Sciatic nerve (tissue), 2 donors: ENCODE data around the gene SLC25A36. TPM values are rescaled to one million over a fixed set of nuclear protein-coding genes. Genes with fewer than 3 reads are reported as not detected.
"Not testable (repeated sequence)": the region's sequence is repeated elsewhere in the genome, so short reads cannot be mapped to it uniquely, and the experiment has no call there.

Experiments
- ATAC-seq: fragments of 200-7000 bp; cut with Tn5 transposase; one replicate; pipeline ENCODE4 v1.9.1; 2020; ENCODE audit warnings: mild to moderate bottlenecking, moderate library complexity
- DNase-seq: peaks from one replicate; pipeline ENCODE4 v3.0.0-alpha.2; 2020; ENCODE audit warnings: low spot score
- intact Hi-C: fragments of 100-400 bp; cut with DNase I; formaldehyde crosslinking; loops from one replicate; pipeline ENCODE4 v1.14.2; 2022
- total RNA-seq: library from RNA; stranded (reverse); fragmentation: NEBNext Ultra II Directional; extraction: Animal tissue kit (Norgen Biotek cat#: 25700); gene quantifications from one replicate; pipeline ENCODE4 v1.2.1, GENCODE V29; 2021
- donor health status: DM: no; HTN: no; CAD: no.
- donor health status: DM: no; HTN: no; CAD: no.

The SLC25A36 gene
- total RNA-seq, 1 donor from 2014 or later: 96.6 TPM

DNA sequence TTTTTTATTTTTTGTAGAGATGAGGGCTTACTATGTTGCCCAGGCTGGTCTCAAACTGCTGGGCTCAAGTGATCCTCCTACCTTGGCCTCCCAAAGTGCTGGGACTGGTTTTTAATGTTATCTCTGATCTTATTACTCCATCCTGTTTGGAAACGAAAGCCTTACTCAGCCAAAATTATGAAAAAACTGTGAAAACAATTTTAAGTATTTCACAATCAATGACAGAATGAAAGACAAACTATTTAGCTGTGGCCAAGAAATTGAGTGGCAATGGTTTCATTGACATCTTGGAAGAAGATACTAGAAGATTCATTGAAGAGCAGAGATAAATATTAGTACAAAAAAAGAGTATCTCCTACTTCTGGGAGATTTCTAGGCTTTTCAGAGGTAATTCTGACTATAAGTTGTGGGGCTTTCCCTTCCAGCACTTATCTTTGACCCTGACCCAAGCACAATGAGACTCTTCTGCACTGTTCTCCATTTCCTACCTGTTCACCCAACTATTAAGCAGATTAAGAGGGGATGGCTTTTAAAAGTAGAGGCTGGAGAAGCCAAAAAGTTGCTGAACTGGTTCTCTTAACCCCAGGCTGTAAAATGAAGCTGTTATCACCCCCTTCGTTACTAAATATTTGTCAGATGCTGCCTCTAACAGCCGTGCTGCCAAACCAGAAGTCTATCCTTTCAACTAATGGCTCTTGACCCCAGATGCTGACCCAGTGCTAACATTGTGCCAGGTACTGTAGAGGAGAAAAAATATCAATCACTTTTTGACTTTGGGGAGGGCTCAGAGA lies 14.2 kb upstream of the SLC25A36 start:
- intact Hi-C loops: no loop called here
- ATAC-seq: no peak

DNA sequence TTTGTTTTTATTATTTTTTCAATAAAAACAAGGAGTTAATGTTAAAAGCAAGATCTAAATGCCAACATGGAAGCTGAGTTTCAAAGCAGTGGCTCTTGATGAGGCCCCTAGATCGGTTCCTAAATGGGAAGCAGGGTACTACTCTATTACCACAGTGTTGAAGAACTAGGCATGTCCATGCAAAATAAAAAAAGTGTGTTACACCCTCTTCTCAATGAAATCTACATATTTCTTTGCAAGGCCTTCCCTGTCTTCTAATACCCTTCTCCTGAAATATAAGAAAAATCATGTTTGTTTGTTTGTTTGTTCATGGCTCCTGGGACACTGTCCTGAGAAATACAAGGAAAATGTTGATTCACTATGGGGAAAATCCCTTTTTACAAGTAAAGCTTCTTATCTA lies 12.2 kb upstream of the SLC25A36 start:
- intact Hi-C loops: no loop called here
- DNase-seq (no peak), ATAC-seq (no peak)

More for the DNA sequence above, 14.2 kb upstream of the SLC25A36 start:
- no peak for DNase-seq

DNA sequence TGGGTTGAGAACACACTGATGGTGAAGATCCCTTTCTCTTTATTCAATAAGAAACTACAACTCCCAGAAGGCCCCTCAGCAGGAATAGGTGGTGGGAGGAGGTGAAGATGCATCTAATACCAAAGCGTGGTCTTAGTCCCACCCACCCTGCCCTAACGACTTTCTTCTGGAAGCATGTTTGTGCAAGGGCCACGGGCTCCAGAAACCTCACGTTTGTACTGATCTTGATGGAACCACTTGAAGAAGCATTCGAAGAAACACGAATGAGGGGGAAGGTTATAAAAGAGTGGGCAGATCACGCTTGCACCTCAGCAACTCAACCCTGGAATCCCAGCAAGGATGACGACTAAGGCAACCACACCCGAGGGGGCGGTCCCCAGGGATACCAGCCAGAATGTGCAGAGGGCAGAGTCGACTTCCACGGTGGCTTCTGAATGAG lies 10.6 kb upstream of the SLC25A36 start:
- intact Hi-C loops: no loop called here
- ATAC-seq: no peak
- DNase-seq: no peak

DNA sequence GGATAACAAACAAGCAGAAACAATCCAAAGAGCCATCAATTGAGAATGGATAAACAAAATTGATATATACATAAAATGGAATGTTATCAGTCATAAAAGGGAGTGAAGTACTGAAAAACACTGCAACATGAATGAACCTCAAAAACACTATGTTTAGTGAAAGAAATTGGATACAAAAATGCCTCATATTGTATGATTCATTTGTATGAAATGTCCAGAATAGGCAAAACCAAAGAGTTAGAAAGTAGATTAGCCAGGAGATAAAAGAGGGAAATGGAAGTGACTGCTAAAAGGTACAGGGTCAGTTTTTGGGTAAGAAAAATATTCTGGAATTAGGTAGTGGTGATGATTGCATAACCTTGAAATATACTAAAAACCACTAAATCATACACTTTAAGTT lies 9.8 kb upstream of the SLC25A36 start:
- intact Hi-C loops: no loop called here
- no peak for ATAC-seq

DNA sequence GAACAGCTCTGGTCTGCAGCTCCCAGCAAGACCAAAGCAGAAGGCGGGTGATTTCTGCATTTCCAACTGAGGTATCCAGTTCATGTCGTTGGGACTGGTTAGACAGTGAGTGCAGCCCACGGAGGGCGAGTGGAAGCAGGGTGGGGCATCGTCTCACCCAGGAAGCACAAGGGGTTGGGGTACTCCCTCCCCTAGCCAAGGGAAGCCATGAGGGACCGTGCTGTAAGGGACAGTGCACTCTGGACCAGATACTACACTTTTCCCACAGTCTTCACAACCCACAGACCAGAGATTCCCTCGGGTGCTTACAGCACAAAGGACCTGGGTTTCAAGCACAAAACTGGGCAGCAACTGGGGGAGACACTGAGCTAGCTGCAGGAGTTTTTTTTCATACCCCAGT lies 8.5 kb upstream of the SLC25A36 start:
- intact Hi-C loops: no loop called here
- DNase-seq (no peak), ATAC-seq (no peak)

More for the DNA sequence above, 9.8 kb upstream of the SLC25A36 start:
- DNase-seq: no peak

DNA sequence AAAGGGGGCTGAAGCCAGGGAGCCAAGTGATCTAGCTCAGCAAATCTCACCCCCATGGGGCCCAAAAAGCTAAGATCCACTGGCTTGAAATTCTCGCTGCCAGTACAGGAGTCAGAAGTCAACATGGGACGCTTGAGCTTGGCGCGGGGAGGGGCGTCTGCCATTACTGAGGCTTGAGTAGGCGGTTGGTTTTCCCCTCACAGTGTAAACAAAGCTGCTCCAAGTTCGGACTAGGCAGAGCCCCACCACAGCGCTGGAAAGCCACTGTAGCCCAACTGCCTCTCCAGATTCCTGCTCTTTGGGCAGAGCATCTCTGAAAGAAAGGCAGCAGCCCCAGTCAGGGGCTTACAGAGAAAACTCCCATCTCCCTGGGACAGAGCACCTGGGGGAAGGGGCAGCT lies 8.1 kb upstream of the SLC25A36 start:
- intact Hi-C loops: no loop called here
- ATAC-seq (no peak), DNase-seq (no peak)

DNA sequence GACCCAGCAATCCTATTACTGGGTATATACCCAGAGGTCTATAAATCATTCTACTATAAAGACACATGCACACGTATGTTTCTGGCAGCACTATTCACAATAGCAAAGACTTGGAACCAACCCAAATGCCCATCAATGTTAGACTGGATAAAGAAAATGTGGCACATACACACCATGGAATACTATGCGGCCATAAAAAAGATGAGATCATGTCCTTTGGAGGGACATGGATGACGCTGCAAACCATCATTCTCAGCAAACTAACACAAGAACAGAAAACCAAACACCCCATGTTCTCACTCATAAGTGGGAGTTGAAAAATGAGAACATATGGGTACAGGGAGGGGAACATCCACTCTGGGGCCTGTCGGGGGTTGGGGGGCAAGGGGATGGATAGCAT lies 2.3 kb upstream of the SLC25A36 start:
- DNase-seq, ATAC-seq, intact Hi-C loops: not testable (repeated sequence)

DNA sequence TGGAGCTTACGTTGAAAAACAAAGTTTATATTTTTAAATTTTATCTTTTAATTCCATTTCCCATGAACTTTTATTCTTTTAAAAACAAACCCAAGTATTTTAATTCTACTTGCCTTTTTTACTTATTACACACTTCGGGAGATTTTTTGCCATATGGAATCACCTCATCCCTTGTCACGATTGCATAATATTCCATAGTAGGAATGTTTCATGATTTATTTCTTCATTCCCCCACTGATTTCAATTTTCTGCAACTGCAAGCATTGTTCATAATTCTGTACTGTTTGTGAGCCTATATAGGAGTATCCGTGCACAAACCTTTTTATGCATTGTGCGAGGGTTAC lies 574 bp upstream of the SLC25A36 start:
- ATAC-seq (no peak), DNase-seq (no peak)
- intact Hi-C loops: no loop called here

DNA sequence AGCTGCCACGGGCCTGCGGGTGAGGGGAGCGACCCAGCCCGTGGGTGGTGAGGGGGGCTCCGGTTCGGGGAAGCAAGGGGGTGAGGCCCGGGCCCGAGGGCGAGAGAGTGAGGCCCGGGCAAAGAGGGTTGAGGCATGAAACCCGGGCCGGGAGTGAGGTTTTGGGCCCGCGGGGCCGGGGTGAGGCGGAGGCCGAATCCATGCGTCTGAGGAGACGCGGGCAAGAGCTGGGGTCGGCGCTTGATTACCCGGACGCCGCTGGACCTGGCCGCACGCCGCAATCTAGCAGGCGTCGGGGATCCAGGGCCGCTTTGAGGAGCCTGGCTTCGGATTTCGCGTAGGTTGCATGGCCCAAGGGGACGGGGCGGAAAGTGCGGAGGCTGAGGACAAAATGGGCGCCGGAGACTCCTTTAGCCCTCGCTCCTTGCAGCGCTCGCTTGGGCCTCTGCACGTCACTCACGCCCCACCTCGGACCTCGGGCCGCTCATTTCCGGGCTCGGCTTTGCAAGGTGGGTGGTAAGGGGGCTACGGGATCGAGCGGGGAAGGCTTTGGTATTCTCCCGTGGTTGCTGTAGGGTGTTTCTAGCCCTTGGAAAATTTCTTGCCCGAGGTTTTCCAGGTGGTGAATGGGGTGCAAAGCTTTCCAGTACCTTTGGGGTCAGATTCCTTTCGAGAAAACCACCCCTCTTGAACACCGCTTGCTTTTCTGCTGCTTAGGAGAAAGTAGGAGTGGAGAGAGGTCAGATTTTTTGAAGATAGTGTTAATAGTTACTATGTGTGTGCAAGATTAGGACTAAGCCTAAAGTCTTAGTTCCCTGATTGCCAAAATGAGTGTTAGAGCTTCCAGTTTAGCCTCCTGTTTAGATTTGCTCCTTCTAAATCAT lies 827 bp downstream of the SLC25A36 start:
- DNase-seq (peak; percentile 75), ATAC-seq (peak; percentile 70)
- intact Hi-C loops: no loop called here

DNA sequence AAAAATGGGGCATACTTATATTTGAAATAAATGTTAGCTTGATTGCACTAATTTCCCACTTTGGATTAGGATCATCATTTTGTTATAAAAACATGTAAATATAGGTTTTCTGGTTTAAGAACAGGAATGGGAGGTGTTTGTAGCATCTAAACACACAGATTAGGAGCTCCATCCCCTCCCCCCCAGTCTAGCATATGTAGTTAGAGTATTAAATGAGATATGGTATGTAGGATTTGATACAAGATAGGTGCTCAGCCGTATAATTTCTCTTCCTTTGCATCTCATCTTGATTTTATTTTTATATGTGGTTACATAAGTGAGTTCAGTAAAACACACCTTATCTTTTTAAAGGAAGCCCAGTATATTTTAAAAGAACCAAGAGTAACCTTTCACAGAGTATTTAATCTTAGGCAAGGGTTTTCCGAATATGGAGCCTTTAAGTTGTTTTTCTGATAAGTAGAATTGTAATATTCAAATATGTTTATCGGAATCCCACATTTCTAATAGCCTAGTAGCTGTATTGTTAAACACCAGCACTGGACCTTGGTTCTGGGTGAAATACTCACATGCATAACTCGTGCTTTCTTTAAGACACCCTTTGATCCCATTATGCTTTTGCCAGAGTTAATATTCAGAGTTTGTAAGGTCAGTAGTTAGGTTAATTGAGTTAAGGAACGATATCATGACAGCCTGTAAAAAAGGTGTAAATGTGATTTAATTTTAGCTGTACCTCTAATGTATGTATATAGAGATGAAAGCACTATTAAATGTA lies 2.3 kb downstream of the SLC25A36 start:
- no peak for ATAC-seq
- no peak for DNase-seq
- intact Hi-C loops: no loop called here

DNA sequence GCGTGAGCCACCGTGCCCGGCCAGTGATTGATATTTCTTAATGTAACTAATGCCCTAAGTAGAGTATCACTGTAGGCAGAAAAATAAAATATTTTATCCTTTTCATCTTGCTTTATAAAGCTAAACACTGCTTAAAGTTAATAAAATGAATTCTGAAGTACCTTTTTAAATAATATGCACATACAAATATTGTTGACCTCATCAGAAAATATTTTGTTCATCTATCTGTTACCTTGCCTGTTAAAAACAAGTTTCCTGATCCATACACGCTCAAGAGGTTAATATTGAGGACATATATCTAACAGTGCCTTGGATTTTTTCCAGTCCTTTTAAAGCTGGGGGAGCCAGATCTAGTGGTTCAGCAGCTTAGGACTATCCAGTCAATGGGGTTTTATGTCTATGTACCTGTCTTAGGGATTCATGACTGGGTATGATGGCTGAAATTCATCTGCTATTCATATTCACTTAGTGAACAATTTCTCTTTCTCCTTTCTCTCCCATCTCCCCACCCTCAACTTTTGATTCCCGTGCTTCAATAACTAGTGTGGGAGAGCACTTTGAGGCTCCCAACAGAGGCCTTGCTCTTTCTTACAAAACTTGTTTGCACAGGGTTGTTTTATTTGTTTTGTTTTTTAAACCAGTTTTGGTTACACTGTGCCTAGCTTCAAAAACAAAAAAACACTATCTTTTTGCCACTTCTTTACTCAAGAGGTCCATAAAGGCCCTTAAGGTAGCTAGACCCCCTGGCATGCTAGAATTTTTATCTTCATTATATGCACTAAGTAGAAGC lies 7.0 kb downstream of the SLC25A36 start:
- no peak for DNase-seq
- intact Hi-C loops: no loop called here
- no peak for ATAC-seq

DNA sequence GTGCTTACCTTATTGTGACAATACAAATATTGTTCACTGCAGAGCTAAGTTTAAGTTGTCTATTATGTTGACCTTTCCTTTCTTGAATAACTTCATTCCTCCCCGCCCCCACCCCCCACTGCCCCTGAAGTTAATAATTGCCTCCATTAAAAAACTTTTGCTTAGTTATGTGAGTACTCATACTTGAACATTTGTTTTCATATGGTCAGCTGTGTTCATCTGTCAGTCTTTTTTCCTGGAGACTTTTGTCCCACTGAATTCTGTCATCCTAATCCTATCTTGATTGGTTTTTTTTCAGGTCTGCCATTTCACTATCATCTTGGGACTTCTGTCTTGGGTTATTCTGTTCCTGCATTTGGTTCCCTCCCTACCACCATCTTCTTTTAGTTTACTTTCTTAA lies 8.5 kb downstream of the SLC25A36 start:
- DNase-seq (no peak), ATAC-seq (no peak)
- intact Hi-C loops: no loop called here

DNA sequence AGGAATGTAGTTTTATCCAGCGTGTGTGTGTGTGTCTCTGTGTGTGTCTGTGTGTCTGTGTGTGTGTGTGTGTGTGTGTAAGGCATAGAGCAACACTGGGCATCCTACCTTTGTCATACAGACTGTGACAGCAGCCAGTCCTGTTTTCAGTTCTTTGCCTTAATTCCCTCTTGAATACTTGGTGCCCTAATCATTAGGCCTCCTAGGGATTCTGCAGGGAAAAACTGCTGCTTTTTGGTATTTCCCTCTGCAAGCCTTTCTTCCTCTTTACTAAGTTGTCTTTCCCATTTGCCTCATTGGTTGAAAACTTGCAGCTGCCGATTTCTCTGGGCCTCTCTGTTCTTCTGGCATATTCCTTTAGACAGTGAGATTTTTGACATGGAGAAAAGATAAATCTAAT lies 9.2 kb downstream of the SLC25A36 start:
- ATAC-seq (no peak), DNase-seq (no peak)
- intact Hi-C loops: no loop called here

DNA sequence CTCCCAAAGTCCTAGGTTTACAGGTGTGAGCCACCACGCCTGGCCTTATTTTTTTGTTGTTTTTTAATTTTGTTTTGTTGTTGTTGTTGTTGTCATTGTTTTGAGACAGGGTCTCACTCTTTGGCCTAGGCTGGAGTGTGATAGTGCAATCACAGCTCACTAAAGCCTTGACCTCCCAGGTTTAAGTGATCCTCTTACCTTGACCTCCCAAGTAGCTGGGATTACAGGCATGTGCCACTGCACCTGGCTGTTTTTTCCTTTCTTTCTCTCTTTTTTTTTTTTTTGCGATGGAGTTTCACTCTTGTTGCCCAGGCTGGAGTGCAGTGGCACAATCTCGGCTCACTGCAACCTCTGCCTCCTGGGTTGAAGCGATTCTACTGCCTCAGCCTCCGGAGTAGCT lies 10.1 kb downstream of the SLC25A36 start:
- intact Hi-C loops, ATAC-seq, DNase-seq: not testable (repeated sequence)

DNA sequence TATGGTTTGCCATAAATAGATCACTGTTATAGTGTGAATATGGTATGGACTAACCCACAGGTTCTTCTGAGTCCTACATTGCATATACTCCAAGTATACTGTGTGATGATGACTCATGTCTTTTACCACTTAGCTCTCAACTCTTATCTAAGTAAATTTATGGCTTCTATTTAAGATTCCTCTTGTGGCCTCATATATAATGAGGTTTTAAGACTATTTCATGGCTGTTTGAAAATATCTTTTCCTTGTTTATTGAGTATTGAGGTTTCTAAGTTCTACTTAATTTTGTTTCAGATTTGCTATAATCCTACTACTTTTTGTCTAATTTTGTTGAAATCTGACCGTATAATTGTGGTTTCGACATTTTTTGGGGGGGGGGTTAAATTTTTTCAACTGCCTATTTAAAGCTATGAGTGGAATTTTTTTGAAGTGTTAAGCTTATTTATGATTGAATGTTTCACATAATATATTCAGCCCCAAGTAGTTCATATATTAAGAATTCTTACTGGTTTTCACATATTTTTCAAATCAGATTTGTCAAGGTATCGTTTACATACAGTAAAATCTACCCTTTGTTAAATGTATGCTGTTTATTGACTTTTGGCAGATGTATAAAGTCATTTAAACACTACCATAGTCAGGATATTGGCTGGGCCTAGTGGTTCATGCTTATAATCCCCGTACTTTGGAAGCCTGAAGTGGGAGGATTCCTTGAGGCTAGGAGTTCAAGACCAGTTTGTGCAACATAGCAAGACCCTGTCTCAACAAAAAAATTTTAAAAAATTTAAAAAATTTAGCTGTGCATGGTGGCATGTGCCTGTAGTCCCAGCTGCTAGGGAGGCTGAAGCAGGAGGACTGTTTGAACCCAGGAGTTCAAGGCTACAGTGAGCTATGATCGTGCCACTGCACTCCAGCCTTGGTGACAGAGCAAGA lies 11.7 kb downstream of the SLC25A36 start:
- no peak for ATAC-seq
- DNase-seq: no peak
- intact Hi-C loops: no loop called here

DNA sequence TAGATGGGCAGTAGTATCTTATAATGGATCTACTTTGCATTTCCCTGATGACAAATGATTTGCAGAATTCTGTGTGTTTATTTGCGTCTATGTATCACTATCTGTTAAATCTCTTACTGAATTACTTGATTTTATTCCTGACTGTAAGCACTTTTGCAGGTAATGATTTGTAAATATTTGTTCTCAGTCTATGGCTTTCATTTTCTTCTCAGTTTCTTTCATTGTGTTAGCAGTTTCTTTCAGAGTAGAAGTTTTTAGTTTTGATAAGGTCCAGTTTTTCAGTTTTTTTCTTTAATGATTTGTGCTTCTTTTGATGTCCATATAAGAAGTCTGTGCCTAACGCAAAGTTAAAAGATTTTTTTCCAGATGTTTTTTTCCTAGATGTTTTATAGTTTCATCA lies 12.9 kb downstream of the SLC25A36 start:
- intact Hi-C loops: no loop called here
- no peak for DNase-seq
- no peak for ATAC-seq

DNA sequence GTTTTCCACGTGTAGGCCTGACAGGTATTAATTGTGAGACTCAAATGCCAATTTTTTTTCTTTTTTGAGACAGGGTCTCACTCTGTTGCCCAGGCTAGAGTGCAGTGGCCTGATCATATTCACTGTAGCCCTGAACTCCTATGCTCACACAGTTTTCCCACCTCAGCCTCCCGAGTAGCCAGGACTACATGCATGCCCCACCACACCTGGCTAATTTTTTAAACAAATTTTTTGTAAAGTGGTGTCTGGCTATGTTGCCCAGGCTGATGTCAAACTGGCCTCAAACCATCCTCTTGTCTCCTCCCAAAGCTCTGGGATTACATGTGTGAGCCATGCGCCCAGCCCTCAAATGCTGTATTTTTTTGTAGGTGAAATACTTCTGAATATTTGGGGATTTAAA lies 14.0 kb downstream of the SLC25A36 start:
- intact Hi-C loops: no loop called here
- no peak for DNase-seq
- no peak for ATAC-seq
